Colonic mucosa (tissue), 4 donors: Measurements from ENCODE around the gene SMPDL3A. TPM values are rescaled to one million over a fixed set of nuclear protein-coding genes. Genes with fewer than 3 reads are reported as not detected.

ENCODE experiments used
- DNase-seq: peaks from one replicate; pipeline ENCODE4 v3.0.0-alpha.2; 2020
- H3K27ac ChIP-seq: fragments of 200-600 bp; one replicate; pipeline ENCODE4 v1.8.0; 2021
- H3K27me3 ChIP-seq: fragments of 200-600 bp; one replicate; pipeline ENCODE4 v1.8.0; 2021
- H3K36me3 ChIP-seq: fragments of 200-600 bp; one replicate; pipeline ENCODE4 v1.8.0; 2021
- H3K4me1 ChIP-seq: fragments of 200-600 bp; one replicate; pipeline ENCODE4 v1.8.0; 2021; ENCODE audit warnings: mild to moderate bottlenecking
- H3K4me3 ChIP-seq: fragments of 200-600 bp; one replicate; pipeline ENCODE4 v1.8.0; 2021
- H3K9ac ChIP-seq, 2 donors: one replicate each; pipeline ENCODE4 v1.7.0; 2013; ENCODE audit warnings: control low read depth in 2 of 2, low read depth in 2 of 2, low read length in 2 of 2
- H3K9me3 ChIP-seq: fragments of 200-600 bp; one replicate; pipeline ENCODE4 v1.8.0; 2021
- intact Hi-C: fragments of 100-400 bp; cut with DNase I; formaldehyde crosslinking; loops from one replicate; pipeline ENCODE4 v1.14.1; 2022
- total RNA-seq, 2 donors: library from RNA; stranded (reverse); fragmentation: NEBNext Ultra II Directional in 1 of 2; extraction: Animal tissue kit (Norgen Biotek cat#: 25700) in 1 of 2; gene quantifications; one replicate each; pipeline ENCODE4 v1.2.1, GENCODE V29; 2021
- TF ChIP-seq, protein P1 (sequence below): fragments of 200-600 bp; IDR thresholded peaks from one replicate; pipeline ENCODE4 v1.8.0; 2022; ENCODE audit warnings: antibody characterized with exemption, mild to moderate bottlenecking
- donor health status: healthy.
- donor health status: DM: no; HTN: no; CAD: no.
- donor health status: DM: no; HTN: no; CAD: no.

The SMPDL3A gene
- total RNA-seq, 2 donors from 2014 or later = 47.5 to 86.5 TPM

DNA sequence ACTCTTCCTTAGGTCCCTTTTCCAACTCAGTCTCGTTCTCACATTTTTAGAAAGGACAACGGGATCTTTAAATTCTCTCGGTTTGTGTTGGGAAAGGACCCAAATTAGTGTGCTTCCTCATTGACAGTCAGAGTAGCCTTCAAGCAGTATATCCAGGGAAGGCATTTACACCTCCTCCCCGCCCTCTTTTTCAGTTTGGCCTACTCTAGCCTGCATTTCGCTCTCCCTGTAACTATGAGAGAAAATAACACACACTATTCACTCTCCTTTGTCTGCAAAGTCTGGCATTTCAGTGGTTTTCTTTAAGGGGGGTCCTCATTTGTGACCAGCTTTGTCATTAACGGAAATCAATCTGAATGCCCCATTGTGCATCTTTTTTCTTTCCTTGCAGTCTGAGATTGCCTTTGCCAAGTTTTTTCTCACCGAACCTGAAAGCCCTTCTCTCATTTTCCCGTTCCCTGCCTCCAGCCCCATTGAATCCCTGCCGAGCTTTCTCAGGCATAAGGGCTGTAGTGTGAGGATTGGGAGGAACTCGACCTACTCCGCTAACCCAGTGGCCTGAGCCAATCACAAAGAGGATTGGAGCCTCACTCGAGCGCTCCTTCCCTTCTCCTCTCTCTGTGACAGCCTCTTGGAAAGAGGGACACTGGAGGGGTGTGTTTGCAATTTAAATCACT lies 9.9 kb upstream of the SMPDL3A start:
- Histone ChIP-seq H3K4me3 (no peak overlapping the region), H3K9me3 (no peaks in the 10 kb centered on the region), H3K36me3 (no peaks in the 10 kb centered on the region), H3K9ac (no peak overlapping the region), H3K27me3 (no peaks in the 10 kb centered on the region), H3K27ac (no peak overlapping the region), H3K4me1 (no peaks in the 10 kb centered on the region)
- intact Hi-C loops = no loop called here
- TF ChIP-seq, protein P1, sequence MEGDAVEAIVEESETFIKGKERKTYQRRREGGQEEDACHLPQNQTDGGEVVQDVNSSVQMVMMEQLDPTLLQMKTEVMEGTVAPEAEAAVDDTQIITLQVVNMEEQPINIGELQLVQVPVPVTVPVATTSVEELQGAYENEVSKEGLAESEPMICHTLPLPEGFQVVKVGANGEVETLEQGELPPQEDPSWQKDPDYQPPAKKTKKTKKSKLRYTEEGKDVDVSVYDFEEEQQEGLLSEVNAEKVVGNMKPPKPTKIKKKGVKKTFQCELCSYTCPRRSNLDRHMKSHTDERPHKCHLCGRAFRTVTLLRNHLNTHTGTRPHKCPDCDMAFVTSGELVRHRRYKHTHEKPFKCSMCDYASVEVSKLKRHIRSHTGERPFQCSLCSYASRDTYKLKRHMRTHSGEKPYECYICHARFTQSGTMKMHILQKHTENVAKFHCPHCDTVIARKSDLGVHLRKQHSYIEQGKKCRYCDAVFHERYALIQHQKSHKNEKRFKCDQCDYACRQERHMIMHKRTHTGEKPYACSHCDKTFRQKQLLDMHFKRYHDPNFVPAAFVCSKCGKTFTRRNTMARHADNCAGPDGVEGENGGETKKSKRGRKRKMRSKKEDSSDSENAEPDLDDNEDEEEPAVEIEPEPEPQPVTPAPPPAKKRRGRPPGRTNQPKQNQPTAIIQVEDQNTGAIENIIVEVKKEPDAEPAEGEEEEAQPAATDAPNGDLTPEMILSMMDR = no peak
- no peak for DNase-seq

DNA sequence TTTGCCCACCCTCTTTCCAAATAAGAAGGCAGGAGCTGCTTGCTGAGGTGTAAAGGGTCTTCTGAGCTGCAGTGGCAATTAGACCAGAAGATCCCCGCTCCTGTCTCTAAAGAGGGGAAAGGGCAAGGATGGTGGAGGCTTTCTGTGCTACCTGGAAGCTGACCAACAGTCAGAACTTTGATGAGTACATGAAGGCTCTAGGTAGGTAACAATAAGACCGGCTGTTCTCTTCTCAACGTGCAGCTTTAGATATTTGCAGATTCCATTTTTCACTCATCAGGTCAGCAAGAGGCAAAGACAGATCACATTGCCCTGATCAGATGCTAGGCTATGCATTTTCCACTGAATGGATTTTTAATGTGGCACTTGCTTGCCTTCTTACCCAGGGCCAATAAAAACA lies 9.4 kb upstream of the SMPDL3A start, which contains the start of gene FABP7:
Gene FABP7 (plus strand): TSS at position 50 of the 400 bp plus-strand sequence. CDS start 79 bp downstream, at position 129.
- TF ChIP-seq, protein P1 = no peak
- Histone ChIP-seq H3K9ac (no peak within 1 kb of the TSS), H3K9me3 (no peaks in the 10 kb centered on the region), H3K27me3 (no peaks in the 10 kb centered on the region), H3K4me3 (no peak within 1 kb of the TSS), H3K4me1 (no peaks in the 10 kb centered on the region), H3K27ac (no peak within 1 kb of the TSS), H3K36me3 (no peaks in the 10 kb centered on the region)
- intact Hi-C loops = no loop called here
- no peak for DNase-seq

DNA sequence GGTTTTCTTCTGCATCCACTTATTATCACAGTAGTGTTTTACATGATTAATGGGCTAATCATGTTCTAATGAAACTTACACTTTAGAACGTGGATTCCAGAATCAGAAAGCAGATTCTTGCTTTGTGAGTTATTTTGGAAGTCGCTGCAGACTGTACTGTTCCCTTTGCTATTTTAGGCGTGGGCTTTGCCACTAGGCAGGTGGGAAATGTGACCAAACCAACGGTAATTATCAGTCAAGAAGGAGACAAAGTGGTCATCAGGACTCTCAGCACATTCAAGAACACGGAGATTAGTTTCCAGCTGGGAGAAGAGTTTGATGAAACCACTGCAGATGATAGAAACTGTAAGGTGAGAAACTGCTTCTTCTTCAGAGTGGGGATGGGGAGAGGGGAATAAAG lies 8.9 kb upstream of the SMPDL3A start:
- DNase-seq = no peak
- Histone ChIP-seq H3K27ac (no peak overlapping the region), H3K36me3 (no peaks in the 10 kb centered on the region), H3K9me3 (no peaks in the 10 kb centered on the region), H3K4me1 (no peaks in the 10 kb centered on the region), H3K27me3 (no peaks in the 10 kb centered on the region), H3K4me3 (no peak overlapping the region), H3K9ac (no peak overlapping the region)
- intact Hi-C loops = no loop called here
- TF ChIP-seq, protein P1 = no peak

DNA sequence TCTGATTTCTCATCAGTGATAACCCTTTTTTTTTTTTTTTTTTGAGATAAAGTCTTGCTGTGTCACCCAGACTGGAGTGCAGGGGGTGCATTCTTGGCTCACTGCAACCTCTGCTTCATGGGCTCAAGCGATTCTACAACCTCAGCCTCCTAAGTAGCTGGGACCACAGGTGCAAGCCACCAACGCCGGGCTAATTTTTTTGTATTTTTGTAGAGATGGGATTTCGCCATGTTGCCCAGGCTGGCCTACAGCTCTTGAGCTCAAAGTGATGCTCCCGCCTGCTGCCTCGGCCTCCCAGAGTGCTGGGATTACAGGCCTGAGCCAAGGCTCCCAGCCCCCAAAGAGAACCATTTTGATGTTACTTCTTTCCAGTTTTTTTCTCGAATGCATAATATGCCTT lies 7.3 kb upstream of the SMPDL3A start:
- intact Hi-C loops = no loop called here
- DNase-seq = no peak
- no peak overlapping the region for H3K27ac ChIP-seq
- H3K36me3 ChIP-seq = no peaks in the 10 kb centered on the region
- no peak overlapping the region for H3K9ac ChIP-seq
- H3K9me3 ChIP-seq = no peaks in the 10 kb centered on the region
- no peak overlapping the region for H3K4me3 ChIP-seq
- H3K4me1 ChIP-seq = no peaks in the 10 kb centered on the region
- no peaks in the 10 kb centered on the region for H3K27me3 ChIP-seq
- TF ChIP-seq, protein P1 = no peak

DNA sequence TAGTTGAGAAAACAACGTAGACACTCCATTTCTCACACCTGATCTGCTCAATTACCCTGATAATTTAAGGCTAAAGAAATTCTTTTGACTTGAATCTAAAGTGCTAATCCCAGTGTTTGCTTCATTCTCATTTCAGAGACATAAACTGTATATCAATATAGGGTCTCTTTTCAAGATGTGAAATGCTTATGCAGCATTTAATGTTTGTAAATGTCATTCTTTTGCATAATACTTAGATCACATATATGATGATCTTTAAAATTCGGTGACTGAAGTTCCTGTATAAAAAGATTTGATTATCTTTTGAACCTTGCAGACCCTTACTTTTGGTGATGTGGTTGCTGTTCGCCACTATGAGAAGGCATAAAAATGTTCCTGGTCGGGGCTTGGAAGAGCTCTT lies 5.7 kb upstream of the SMPDL3A start:
- DNase-seq = no peak

More for the DNA sequence above, 5.7 kb upstream of the SMPDL3A start:
- Histone ChIP-seq H3K9ac (no peak overlapping the region), H3K36me3 (no peaks in the 10 kb centered on the region), H3K4me1 (no peaks in the 10 kb centered on the region), H3K4me3 (no peak overlapping the region), H3K27ac (no peak overlapping the region), H3K27me3 (no peaks in the 10 kb centered on the region), H3K9me3 (no peaks in the 10 kb centered on the region)
- TF ChIP-seq, protein P1 = no peak
- intact Hi-C loops = no loop called here
